IPS-NIHi7 (cell line): ENCODE measurements around the gene ANKRD17.
A peak's percentile ranks its signal among the peaks of the same experiment; 100 is the strongest.

Experiments used
- DNase-seq: peaks from one replicate; pipeline ENCODE4 v3.0.0; 2012; ENCODE audit warnings: mixed read lengths; ENCODE audit errors: extremely low spot score

ANKRD17 gene

GRCh38 chr4:73129319-73129718, 129.3 kb downstream of the ANKRD17 start:
- no peak for DNase-seq

DNA sequence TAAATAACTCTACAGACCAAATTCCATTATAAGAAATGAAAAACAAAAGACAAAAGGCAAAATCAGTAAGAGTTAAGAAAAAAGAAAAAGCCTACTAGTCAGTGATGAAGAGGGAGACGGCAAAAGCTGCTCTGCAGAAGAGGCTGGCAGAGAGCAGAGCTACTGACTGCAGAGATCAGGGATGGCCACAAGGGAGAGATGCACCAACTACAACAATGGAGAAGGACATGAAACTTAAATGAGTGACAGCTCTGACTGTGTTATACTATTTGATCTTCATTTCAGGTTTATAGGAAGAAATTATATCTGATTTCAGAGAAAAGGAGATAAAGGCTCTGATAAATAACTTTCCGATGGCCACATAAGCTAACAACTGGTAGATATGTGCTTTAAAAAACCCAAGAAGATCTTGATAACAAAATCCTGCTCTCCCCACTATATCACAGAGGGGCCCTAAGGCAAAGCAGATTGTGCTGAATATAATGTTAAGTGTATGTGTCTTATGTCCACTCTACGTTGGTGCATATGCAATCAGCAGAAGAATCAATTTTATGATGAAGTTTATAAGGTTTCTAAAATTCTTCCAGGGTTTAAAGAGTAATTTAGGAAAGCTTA, 130.7 kb downstream of the ANKRD17 start:
- peak; percentile 34 for DNase-seq

GRCh38 chr4:73109493-73109892, 149.1 kb downstream of the ANKRD17 start:
- DNase-seq, result no peak

- DNase-seq, result no peak
Measured at GRCh38 chr4:73104695-73105094, 153.9 kb downstream of the ANKRD17 start.

DNA sequence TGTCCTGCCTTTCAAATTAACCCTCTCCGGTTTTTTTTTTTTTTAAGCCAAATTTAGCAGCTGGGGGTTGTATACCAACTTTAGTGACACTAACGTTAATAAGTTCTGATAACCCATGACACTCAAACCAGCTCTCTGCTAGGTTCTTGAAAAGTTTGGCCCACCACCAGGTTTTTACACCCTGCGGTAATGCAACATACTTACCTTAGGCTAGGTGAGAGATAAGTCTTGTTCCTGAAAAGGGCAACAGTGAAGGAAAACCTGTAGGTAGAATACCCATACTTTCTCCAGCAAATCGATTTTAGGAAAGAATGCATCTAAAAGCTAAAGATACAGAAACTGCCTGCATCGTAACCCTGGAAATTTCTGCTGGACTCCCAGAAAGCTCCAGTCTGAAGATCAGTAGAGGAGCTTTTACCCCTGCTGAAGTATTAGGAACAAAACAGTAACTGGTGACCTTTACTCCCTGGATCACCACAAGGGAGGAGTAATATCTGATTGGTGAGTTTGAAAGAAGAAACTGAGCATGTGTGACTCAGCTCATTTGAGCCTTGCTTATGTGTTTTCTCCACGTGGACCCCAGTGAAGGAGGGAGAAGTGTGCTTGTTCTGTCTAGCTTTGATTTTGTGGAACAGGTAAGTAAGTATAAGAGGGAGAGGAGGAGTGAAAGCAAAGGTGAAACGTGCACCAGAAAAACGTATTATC, 154.6 kb downstream of the ANKRD17 start:
- peak; percentile 11 for DNase-seq

GRCh38 chr4:73099143-73099542, 159.5 kb downstream of the ANKRD17 start:
- DNase-seq, result no peak

DNA sequence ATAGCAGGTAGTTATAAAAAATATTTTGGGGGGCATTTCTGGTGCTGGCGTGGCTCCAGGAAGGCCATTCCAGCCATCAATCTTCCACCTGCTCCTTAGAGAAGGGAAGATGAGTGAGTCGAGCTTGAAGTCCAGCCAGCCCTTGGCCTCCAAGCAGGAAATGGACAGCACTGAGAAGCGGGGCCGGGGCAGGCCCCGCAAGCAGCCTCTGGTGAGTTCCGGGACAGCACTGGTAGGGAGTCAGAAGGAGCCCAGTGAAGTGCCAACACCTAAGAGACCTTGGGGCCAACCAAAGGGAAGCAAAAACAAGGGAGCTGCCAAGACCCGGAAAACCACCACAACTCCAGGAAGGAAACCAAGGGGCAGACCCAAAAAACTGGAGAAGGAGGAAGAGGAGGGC, 159.9 kb downstream of the ANKRD17 start:
- no peak for DNase-seq

- DNase-seq, result no peak
Measured at GRCh38 chr4:73098016-73098415, 160.6 kb downstream of the ANKRD17 start.

- no peak for DNase-seq
Measured at GRCh38 chr4:73092868-73093267, 165.7 kb downstream of the ANKRD17 start.

DNA sequence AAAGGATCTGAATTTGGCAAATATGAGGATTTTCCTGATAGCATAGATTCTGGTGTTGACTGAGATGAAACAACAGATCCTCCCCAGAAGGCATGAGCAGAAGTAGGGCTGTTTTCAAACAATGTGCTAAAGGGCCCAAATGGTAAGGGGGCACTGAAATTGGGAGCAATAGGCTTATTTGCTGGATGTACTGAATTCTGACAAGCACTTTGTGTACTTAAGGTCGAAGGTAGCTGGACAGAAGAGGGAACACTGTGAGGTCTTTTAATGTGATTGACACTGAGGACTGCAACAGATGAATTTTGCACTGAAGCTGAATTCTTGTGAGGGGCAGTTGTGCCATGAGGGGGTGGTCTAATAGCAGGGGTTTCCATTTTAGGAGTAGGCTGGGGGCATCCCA, 167.9 kb downstream of the ANKRD17 start:
- no peak for DNase-seq

GRCh38 chr4:73087871-73088270, 170.7 kb downstream of the ANKRD17 start:
- no peak for DNase-seq

DNA sequence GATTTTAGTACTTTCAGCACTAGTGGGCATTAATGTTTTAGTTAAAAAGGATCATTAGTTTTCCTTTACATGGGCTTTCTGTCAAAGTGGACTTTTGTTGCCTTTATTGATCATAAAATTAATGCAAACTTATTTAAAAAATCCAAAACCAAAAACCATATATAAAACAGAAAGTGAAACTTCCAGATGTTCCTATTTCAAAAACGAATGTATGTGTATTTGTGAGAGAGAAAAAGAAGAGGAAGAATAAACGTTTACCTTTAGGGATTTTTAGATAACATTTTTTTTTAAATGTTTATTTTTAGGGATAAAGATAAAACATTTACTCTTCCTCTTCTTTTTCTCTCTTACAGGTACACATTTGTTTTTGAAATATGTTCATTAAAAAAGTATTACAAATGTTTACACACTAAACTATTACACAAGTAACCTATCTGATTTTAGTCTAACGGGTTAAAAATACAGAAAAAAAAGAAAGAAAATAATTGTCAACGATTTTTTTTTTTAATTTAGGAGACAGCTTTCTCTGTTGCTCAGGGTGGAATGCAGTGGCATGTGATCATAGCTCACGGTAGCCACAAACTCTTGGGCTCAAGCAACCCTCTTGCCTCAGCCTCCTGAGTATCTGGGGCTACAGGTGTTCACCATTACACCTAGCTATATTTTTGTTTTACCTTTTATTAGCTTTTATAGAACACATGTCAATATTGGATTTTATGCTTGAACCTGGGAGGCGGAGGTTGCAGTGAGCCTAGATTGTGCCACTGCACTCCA, 172.3 kb downstream of the ANKRD17 start:
- no peak for DNase-seq

GRCh38 chr4:73080789-73081188, 177.8 kb downstream of the ANKRD17 start:
- no peak for DNase-seq

DNA sequence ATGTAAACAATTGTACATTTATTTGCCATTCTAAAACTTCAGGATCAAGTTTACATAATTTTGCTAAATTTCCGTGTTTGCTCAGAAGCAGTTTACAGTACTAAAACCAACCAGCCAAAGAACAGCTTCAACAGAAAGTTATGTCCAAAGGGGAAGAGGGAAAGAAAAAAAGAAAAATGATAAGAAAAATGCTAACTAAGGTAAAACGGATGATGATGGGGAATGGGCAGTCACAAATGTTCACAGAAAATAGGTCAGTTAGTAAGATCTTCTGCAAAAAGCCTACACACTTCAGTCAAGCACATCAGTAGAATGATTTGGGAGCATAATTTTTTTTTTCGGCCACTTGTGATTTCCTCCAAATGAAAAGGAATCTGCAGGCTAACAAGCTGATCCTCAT, 182.8 kb downstream of the ANKRD17 start:
- DNase-seq, result no peak

DNA sequence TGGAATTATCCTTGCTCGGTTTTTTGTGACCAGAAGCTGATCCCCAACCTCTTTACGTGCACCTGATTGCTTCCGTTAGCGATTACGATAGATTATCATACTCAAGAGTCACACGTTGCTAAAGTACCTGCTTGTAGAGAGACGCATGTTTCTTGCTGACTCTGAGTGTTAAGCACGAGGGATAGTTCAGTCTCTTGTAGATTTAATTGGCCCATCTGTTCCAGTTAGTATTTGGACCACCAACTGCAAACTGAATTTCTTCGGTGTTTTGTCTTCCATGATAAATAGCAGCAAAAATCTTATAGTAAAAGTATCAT, 188.6 kb downstream of the ANKRD17 start:
- DNase-seq, result peak; percentile 14

DNA sequence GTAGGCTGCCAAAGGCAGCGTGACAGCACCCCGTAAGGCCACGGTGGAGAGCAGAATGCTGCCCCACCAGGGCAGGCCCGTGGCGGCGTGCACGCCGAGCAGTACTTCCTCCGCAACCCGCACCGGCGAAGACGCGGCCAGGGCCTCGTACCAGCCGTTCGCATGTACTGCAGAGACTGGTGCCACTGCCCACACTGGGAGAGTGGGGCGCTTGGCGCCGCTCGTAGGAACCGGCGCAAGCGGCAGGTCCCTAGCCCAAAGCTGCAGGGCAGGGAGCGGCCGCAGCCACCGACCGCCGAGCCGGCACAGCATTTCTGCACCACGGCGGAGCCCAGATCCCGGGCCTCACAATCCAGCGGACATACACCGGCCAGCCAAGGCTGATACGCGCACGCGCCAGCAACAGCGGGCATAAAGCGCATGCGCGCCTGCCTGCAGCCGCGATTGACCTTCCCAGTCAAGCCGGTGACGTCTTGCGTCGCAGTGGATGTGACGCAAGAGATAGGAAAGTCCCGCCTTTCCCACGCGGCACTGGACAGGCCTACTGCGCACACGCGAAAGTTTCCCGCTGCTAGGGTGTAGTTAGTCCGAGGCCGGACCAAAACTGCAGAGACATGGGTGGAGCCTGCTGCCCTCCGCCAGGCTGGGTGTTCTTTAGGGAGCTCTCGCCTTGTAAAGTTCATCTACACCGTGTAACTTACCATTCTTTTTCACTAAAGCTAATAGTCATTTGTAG, 189.1 kb downstream of the ANKRD17 start, which contains the start of gene COX18:
TSS of gene COX18 (minus strand) at position 379 of the 736 bp plus-strand sequence. CDS start at position 312, 67 bp downstream.
- DNase-seq, result peak; percentile 95

DNA sequence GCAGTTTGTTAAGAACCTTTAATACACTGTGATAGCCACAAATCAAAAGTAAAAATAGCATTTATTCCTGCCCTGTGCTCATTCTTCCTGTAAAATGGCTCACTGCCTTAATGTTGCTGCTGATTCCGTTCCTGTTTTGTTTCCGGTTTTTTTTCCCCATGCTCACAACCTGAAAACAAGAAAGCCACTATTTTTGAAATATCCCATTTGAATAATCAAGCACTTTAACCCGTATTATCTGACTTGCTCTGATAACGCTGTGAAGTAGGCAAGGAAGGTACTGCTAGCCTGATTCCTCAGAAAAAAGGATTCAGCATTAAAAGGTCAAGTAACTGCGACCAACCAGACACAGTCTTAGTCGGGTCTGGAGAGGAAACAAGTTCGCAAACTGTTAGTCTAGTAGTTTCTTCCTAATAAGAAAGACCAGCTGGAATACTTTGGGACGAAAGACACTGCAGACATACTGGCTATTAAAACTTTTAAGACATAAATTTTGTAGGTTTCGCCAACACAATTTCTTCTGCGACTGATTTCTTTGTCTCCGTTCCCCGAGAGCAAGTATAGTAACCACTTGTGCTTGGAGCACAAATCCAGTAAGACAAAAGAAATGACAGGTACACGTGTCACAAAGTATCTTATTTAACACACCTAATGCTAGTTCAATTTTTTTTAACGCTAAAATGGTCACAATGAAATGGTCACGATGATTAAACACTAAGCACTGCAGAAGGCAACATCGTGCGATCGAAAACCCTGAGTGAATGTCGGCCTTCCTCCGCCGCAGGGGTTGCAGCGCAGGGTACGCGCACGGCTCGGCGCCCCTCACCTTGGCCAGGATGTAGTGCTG, 189.9 kb downstream of the ANKRD17 start:
- peak; percentile 17 for DNase-seq

DNA sequence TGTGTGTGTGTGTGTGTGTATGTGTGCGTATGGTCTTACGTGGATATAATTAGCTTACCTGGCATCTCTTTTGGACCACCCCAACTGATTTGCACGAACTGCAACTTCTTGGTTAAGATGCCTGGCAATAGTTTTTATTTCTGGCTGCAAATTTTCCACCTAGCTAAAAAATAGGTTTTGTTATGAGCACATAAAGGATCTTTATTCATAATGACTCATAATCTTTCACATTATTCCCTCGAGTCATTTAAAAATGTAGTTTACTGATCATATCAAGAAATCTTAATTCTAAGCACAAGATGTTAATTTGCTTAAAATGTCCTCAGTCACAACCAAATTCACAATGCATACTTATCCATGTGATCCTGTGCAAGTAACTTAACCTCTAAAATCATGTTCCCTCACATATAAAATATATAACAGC, 190.6 kb downstream of the ANKRD17 start:
- no peak for DNase-seq

GRCh38 chr4:73066928-73067327, 191.7 kb downstream of the ANKRD17 start:
- no peak for DNase-seq

DNA sequence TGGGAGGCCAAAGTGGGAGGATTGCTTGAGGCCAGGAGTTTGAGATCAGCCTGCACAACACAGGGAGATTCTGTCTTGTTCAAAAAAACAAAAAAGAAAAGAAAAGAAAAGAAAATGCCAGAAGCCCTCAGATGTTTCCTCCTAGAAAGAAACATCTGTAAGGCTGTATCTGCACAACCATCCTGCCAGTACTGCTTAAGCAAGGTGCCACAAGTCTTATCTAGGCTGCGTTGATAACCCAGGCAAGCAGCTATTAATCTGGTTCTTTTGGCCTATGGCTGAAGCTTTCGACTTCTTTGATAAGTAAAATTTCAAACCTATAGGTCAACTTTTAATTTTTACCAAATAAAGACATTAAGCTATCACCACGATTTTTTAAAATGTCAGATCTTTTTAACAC, 192.2 kb downstream of the ANKRD17 start:
- no peak for DNase-seq

- no peak for DNase-seq
Measured at GRCh38 chr4:73064536-73064935, 194.1 kb downstream of the ANKRD17 start.
